ENCODE data around the gene KHDC4.

KHDC4 gene

DNA sequence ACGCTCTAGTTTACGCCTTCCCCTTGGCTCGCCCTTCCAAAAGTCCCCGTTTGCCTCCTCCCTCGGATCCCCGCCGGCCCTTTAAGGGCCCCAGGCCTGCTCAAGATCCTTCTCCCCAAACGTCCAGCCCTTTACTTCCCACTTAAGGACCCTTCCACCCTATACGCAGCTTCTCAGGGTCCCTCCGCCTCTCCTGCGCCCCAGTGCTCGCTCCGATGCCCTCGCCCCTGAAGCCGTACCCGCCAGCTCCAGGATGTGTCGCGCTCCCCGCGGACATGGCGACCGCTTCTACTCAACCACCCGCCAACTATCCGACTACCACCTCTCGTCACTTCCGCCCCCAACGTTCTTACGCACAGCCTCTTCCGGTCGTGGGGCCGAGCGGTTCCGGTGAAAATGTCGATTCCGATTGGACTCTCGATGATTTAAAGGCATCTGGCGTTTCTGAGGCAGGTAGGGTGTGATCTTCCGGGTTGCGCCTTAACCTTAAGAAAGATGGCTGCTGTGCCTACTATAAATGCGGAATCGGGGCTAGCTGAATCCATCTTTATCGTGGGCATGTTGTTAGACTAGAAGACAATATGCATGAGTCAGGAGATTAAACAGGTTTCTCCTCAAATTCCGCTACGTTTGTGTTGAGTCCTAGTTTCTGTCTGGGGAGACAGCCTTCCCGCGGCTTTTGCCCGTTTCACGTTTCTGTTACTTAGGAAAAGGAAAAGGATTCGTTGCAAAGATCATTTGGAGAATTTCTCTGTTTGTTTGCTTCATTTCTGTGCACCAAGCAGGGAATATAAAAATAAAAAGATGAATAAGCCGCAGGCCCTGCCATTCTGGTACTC lies at the start of gene KHDC4:
KHDC4 (minus strand) TSS at position 317 of the 839 bp plus-strand sequence; CDS start at position 277, 40 bp downstream.
- peak; percentile 95 for DNase-seq

DNA sequence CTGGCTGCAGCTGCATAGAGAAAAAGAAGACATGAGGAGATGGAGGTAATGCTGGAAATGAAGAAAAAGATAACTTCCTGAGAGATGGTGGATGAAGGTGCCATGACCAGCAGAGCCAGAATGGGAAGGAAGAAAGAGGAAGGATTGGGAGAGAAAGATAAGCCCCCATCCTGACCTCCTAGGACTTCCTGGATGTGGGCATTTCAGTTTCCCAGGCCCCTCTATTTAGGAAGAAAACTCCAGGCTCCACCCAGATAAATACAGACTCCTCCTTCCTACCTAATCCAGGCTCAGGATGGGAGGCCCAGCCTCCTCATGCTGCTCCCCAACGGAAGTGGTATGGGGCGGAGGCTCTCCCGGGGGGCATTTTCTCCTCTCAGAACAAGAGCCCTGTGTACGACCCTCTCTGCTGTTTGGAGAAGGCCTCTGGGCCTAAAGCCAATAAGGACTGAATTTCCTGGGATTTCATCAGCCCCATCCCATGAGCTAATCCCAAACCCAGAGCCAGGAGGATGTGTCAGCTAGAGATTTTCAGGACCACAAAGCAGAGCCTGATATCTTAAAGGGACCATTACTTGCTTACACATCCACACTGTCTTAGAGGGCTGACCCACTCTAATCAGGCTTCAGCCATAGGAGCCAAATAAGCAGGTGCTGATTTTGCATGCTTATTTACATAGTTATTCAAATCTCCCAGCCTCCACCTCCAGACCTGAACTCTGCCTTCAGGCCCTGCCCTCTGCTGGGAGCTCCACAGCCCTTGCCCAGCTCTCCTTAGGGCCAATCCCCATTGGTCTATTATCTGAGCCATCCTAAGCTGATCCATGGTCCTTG lies 49.2 kb upstream of the KHDC4 start:
- no peak for DNase-seq

DNA sequence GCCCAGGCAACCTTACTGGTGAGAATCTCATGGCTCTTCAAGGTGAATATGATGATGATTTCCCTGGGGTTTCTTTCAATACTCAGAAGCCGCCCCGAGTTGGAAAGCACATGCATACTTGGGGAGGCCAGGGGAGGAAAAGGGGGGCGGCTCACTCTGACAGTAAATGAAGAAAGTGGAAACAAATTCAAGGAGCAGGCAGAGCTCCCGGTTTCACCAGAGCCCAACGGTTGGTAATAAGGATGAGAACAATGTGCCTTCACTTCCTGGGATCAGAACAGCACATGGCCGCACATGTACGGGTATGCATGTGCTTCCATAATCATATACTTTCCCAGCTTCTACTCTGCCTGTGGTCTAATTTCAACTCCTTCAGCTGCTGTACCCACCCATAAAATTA lies 47.9 kb upstream of the KHDC4 start:
- DNase-seq, result no peak

DNA sequence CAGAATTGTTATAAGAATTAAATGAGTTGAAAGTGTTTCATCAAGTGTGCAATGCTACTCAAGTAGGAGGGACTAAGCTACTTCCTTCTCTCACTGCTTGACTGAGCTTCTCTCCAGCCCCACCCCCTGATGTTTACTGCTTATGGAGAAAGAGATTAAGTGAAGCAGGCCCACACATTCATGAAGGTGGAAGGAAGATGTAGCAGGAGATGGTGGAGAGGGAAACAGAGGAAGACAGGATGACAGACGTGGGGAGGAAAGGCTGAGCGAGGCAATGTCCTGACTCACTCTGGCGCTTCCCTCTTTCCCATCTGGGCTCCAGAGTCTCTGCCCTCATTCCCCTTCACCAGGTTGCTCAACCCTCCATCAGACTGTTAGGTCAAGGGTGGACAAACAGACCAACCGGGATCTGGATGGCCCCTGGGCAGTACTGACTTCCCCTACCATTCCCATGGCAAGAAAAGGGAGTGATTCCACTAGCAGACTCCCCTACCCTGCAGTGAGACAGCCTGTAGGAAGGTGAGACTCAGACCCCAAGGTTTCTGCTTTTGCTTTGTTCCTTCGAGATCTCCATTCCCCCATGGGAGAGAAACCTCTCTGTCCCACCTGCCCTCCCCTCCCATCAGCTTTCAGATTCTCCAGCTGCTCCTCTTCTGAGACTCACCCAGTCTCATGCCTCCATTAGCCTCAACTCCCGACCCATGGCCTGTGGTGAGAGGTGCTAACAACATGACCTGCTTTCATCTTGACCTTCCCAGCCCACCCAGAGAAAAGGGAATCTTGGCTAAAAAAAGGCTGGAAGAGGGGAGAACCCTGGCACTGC lies 47.3 kb upstream of the KHDC4 start:
- peak; percentile 67 for DNase-seq

DNA sequence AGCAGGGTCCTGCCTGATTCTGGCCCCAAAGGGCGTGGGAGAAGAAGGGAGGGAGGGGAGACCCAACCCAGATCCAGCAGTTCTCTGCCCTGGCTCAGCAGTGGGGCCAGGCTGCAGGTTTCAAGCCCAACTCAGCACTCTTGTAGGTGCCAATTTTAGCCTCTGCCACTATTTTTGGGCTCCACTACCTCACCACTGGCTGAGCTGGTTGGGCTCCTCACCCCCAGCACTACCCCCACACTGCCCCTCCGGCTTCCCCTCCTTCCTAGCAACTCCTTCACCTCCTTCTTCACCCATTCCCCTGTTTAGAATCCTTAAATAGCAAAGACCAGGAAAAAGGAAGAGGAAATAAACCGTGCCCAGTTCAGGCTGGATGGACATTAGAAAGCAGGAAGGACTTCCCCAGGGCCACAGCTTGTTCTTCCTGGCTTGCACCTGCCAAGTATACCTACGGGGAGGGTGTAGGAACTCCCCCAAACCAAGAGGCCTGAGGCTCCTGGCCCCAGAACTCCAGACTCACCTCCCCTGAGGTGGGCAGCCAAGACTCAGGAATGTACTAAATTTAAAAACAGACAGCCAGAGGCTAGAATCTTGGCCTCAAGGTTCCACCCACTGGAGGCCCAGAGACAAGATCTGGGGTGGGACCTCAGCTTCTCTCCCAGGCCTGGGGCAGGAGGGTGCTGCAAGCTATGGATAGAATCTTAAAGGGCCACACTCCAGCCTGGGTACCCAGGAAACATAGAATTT lies 45.6 kb upstream of the KHDC4 start:
- DNase-seq, result no peak

DNA sequence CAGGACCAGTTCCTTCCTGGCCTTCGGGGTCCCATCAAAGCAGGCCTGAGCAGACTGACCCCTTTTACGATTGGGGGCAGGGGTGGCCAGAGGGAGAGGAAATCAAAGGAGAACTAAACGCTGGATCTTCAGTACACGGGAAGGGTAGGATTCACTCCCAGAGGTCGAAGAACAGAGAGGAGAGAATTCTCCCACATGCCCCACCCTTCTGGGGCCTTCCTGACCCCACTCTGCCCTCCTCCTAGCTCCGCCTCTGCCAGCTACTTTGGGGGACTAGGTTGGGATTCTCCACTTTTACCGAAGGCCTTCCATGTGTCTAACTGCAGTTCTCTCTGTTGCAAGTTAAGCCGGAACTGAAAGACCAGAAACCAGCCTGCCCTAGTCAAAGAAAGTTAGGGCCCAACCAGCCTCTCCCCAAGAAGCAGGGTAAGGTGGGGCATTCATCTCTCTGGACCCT lies 44.8 kb upstream of the KHDC4 start:
- DNase-seq, result no peak

DNA sequence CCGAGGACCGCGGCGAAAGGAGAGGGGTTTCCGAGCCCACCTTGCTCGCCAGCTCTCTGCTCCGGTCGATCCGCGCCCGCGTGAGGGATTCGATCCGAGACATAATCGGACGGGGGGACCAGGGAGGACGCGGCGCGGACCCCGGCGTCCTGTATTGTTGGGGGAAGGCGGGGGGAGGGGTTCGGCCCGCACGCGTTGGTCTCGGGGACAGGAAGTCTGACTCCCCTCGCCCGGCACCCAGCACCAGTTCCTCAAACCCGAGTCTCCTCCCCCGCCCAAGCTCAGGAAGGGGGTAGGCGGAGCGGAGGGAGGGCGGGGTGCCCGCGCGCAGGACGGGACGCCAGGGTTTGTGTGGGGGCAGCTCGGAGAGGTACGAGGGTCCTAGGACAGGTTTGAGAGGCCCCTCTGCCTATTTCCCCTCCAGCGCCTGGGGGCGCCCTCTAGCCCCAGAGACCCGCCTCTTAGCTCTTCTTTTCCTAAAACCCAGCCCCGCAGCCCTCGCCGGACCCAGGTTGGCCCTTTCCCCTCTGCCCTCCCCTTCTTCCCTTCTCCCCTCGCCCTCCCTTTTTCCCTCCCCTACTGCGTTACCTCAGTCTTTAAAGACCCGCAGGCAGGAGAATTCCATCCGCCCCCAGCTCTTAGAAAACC lies 44.2 kb upstream of the KHDC4 start, which contains the start of gene ARHGEF2:
ARHGEF2 (minus strand) TSS at position 223 of the 648 bp plus-strand sequence; CDS start at position 103, 120 bp downstream.
- DNase-seq, result peak; percentile 88

DNA sequence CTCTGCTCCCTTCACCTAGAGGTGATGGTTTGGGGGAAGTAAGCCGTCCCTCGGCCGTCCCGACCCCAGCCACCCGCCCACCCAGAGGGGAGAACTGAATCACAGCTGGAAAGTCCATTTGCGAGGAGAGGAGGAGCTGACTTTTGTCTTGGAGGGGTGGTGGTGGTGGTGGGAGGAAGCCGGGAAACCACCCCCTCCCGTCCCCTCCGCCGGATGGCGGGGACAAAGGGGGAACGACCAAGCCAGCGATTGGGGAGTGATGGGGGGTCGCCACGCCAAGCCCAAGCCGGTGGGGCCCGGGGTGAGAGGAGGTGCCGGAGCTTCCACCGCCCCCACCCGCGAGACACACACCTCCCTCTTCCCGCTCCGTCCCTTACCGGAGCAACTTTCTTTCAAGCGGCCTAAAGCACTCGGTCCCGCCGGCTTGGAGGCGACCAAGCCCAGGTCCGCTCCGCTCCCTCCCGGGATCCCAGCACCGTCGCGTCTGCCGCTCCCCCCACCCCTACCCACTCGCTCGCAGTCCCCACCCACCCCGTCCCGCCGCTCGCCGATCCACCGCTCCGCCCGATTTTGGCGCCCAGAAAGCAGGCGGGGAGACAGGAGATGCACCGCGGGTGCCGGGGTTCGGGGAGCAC lies 43.6 kb upstream of the KHDC4 start:
- peak; percentile 43 for DNase-seq

DNA sequence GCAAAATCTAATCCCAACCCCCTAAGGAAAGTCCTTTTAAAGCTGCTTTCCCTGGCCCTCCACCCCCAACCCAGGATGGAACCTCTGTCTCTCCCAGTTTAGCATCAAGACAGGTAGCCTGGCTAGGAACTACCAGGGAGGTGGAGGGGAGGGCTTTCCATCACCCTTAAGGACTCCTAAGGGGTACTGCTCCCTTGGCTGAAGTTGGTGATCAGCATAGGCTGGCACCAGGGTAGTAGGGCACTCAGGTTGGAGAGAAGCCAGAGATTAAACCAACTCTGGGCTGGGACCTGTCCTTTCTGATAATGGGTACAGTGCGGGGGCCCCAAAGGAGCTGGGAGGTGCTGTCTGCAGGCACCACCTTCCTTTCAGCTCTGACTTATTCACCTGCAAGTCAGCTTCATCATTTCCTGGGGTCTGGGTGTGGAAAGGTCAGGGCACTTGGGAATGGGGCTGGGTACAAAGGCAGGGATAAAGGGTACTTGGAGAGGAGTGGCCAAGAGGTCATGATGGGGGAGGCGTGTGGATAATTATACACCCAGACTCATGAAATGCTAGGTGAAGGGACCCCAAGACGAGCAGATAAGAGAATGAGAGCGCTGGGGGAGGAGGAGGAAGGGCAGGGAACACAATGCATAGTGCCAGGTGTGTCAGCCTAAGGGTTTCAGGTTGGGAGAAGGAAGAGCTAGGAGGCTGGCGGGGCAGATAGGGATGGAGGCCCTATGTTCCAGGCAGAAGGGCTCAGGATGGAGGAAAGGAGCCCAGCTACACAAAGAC lies 42.9 kb upstream of the KHDC4 start:
- peak; percentile 50 for DNase-seq

DNA sequence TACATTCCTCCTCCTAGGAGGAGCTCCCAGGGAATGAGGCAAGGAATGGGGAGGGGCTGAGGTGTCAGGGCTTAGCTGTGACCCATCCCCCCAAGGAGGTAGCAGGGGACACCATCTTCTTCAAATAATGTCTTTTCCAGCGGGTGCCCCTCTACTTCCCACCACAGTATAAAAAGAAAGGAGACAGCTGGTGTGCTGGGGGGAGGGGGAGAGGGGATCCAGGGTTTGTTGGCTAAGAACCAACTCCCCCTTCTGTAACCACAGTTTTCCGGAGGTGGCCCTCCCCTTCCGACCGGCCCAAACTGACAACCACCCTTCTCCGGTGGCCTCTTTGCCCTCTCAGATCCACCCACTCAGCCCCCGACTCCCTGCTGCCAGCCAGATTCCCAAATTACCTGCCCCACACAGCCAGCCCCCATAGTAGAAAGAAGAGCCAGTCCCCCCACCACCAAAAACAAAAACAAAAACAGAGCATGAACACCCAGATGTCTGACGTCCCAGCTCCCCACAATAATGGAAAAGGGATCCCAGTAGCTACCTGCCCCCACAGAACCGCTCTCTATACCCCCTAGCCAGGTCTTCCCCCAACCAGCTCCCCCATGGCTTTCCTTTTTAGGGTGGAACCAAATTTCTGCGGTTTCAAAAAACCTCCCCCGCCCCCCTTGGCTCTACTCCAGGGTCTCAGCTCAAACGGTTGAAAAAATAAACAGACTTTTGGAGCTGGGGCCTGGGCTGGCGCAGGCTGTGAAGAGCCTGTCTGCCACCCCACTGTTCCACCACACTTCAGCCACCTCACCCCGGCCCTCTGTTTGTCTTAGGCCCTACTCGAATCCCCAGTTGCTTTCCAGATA lies 42.1 kb upstream of the KHDC4 start:
- peak; percentile 89 for DNase-seq

DNA sequence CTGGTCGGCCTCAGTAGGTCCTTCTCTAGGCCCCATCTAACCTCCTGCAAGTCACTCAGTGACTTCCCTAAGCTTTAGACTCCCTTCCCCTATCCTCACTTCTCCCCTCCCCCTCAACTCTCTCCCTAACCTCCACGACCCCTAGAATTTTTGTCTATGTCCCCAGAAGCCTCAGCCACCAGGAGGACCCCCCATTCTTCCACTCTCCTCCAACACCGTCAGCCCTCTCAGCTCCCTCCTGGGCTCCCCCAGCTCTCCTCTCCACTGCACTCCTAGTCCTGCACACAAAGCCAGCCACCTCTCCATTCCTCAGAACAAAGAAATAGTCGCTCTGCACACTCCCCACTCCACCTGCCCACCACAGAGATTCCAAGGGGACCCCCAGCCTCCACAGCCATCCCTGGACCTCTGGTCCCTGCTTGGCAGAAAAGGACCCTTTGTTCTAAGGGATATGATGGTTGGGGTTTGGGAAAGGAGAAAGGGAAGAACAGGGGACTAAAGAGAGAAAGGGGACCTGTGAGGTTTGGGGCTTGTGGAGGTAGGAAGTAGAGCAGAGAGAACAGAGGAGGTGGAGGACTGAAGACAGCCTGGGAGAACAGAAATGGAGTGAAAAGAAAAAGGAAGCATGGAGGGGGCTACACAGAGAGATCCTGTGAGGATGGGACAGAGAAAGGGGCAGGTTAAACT lies 41.3 kb upstream of the KHDC4 start:
- no peak for DNase-seq

DNA sequence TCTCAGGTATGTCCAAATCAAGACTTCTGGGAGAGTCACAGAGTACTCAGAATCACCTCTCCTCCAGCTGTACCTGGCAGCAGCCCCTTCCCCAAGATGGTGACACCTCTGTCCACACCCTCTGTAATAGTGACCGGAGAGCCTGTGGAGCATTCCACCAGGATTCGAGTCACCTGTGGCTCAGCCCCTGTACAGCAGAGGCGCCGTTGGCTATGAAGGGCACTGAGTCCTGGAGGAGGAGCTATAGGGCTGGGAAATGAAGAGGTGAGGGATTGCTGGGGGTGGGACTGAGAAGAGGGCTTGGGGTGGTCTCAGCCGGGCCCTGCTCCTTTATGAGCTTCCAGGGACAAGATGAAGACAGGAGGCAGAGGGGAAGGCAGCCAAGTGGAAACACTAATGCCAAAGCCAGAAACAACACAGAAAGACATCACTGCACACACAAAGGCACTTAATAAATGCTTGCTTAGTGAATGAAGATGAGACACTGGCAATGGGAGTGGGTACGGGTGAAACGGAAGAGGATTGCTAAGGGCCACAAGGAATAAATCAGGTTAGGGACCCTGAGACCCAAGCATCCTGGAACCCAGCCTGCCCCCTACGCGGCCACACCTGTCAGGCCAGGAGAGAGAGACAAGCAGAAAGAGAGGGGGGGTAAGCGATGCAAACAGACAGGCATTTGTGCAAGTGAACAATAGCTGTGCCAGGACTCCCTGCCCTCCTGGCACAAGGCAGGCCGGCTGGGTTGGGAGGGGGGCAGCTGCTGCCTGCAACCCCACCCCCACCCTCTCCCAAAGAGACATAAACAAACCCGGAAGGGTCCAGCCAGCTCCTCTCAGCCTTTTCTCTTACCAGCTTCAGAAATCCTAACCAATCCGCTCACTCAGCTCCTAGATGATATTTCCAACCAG lies 40.2 kb upstream of the KHDC4 start:
- DNase-seq, result no peak

DNA sequence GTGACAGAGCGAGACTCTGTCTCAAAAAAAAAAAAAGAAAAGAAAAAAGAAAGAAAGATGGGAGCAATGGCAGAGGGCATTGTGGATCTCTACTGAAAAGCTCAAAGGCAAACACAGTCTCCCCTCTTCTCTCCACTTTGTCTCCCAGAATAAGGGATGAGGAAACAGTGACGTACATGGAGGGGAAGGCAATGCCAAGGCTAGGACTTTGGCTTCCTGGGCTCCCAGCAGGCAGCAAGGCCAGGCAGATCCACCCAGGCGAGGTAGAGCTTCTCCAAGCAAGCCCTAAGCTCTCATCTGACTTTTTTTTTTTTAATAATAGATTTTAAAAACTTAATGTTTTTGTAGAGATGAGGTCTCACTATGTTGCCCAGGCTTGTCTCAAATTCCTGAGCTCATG lies 39.5 kb upstream of the KHDC4 start:
- no peak for DNase-seq

DNA sequence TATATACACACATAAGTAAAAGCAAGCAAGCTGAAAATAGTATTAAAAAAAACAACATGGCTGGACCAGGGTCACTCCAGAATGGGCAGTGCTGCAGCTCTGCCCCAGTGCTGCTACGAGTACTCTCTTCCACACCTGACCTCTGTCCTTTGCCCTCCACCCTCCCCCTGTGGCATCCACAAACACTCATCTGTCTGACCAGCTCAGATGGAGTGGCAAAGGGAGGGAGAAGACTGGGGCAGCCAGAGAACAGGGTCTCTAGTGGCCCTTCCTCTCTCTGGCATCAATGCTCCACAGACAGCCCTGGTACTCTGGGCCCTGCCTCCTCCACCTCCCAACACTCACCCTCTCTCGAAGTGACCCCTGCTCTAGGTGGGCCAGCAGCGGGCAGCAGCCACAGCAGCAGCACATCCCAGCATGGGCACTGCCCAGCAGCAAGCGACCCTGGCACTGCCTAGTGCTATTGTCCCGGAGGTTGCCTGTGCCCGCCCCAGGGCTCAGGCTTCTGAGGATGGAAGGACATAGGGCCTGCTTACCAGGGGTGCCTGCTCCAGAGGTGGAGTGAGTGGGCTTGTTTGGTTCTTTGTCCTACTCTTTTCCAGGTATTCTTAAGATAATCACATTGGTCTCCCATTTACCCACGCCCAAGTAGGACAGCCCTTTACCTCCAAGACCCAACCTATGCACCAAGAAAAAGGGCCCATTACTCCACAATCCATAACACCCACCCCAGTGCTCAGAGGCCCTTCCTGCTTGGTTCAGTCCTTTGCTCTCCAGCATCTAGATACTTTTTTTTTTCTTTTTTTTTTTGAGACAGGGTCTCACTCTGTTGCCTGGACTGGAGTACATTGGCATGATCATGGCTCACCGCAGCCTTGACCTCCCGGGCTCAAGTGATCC lies 37.9 kb upstream of the KHDC4 start:
- DNase-seq, result no peak

DNA sequence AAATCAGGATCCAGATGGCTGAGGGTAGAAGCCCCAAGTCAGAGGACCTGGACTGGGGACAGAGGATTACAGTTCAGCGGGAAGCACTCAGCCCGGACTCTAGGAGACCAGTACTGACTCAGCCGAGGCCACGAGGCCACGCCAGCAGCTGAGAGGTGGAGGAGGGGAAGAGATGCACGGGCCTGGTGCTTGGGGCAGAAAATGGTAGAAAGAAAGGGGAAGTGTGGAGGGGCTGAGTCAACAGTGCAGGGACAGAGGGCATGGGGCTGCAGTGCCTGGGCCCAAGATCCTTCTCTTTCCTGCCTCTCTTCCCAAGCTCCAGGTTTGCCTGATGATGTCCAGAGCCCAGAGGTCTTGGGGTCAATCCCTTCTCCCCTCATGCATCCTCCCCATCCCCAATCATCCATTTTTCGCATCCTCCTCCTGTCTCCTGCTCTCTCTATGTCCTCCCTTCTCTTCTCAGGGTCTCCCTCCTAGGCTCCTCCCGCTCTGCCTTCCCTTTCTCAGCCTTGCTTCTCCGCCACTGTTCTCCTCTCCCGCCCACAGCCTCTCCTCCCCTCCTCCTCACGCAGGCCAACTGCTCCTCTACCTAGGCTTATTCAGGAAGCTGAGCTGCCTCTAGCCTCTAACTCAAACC lies 36.4 kb upstream of the KHDC4 start:
- DNase-seq, result peak; percentile 58

DNA sequence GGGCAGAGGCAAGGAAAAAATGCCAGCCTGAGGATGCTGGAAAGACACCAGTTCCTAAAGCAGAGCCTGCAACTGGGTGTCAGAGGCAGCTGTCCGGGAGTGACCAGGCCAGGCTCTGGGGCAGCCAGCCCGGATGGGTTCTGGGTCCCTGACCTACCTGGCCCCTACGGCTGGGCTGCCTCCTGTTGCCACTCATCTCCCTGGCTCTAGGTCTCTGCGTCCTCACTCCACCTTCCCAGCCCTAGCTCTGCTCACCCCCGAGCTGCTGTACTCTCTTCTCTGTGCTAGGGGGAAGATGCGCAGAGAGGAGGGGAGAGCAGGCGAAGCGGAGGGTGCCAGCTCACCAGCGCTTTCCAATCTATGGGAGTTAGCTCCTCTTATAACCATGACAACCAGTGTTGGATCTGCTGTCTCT lies 35.2 kb upstream of the KHDC4 start:
- DNase-seq, result no peak
